GM12865 (cell line): Measurements from ENCODE around the gene RALGAPB.
A peak's percentile ranks its signal among the peaks of the same experiment; 100 is the strongest.

ENCODE experiments used
- DNase-seq: peaks from one replicate; pipeline ENCODE4 v3.0.0; 2010; ENCODE audit warnings: low read depth
- H3K4me3 ChIP-seq: 2 replicates; pipeline ENCODE4 v1.5.1; 2011; ENCODE audit warnings: mild to moderate bottlenecking, low read depth, low read length, control low read depth
- CTCF ChIP-seq: IDR thresholded peaks from 2 replicates; pipeline ENCODE4 v1.5.1; 2011; ENCODE audit warnings: low read length, control low read depth, low read depth, inconsistent platforms; ENCODE audit not compliant: insufficient read depth; ENCODE audit errors: missing control alignments

The RALGAPB gene

GRCh38 chr20:38601216-38602184, 128.9 kb downstream of the RALGAPB start, which contains the start of gene ARHGAP40:
ARHGAP40 (plus strand) TSS chr20:38601809.
- no peak for TF ChIP-seq CTCF
- DNase-seq: peak; percentile 18
- H3K4me3 ChIP-seq: no peak within 1 kb of the TSS

- DNase-seq: no peak
- TF ChIP-seq CTCF: no peak
- H3K4me3 ChIP-seq: no peak overlapping the region
These were observed 129.5 kb downstream of the RALGAPB start for GRCh38 chr20:38602185-38602581.

- DNase-seq: no peak
- no peak overlapping the region for H3K4me3 ChIP-seq
- TF ChIP-seq CTCF: no peak
These were observed 130.6 kb downstream of the RALGAPB start for GRCh38 chr20:38603286-38603685.

GRCh38 chr20:38604873-38605303, 132.2 kb downstream of the RALGAPB start:
- TF ChIP-seq CTCF: no peak
- no peak for DNase-seq
- H3K4me3 ChIP-seq: no peak overlapping the region

- no peak for DNase-seq
- no peak for TF ChIP-seq CTCF
- no peak overlapping the region for H3K4me3 ChIP-seq
These were observed 134.7 kb downstream of the RALGAPB start for GRCh38 chr20:38607351-38607750.

GRCh38 chr20:38608188-38608587, 135.5 kb downstream of the RALGAPB start:
- no peak for TF ChIP-seq CTCF
- DNase-seq: no peak
- no peak overlapping the region for H3K4me3 ChIP-seq

- no peak for DNase-seq
- H3K4me3 ChIP-seq: no peak overlapping the region
- TF ChIP-seq CTCF: no peak
These were observed 137.2 kb downstream of the RALGAPB start for GRCh38 chr20:38609815-38610214.
